Measurements from ENCODE around the gene AGPAT1. TPM values are rescaled to one million over a fixed set of nuclear protein-coding genes. Genes with fewer than 3 reads are reported as not detected.

The AGPAT1 gene
- polyA plus RNA-seq, 4 donors: 103 to 116 (median 108) TPM

GRCh38 chr6:32173051-32173727 lies 2.7 kb downstream of the AGPAT1 start:
- no peak for DNase-seq (ENCODE audit: low read depth in 4 of 4, low spot score in 3 of 4)

GRCh38 chr6:32171234-32171633 lies 4.7 kb downstream of the AGPAT1 start:
- DNase-seq (ENCODE audit: low read depth in 4 of 4, low spot score in 3 of 4): no peak

- DNase-seq (ENCODE audit: low read depth in 4 of 4, low spot score in 3 of 4): no peak
Observed at GRCh38 chr6:32170294-32170693, 5.6 kb downstream of the AGPAT1 start.

- DNase-seq (ENCODE audit: low read depth in 4 of 4, low spot score in 3 of 4): no peak
Observed at GRCh38 chr6:32168807-32169591, 6.9 kb downstream of the AGPAT1 start.

GRCh38 chr6:32168350-32168749 lies 7.5 kb downstream of the AGPAT1 start:
- no peak for DNase-seq (ENCODE audit: low read depth in 4 of 4, low spot score in 3 of 4)

GRCh38 chr6:32167761-32168262 lies 8.1 kb downstream of the AGPAT1 start:
- DNase-seq (ENCODE audit: low read depth in 4 of 4, low spot score in 3 of 4): no peak

DNA sequence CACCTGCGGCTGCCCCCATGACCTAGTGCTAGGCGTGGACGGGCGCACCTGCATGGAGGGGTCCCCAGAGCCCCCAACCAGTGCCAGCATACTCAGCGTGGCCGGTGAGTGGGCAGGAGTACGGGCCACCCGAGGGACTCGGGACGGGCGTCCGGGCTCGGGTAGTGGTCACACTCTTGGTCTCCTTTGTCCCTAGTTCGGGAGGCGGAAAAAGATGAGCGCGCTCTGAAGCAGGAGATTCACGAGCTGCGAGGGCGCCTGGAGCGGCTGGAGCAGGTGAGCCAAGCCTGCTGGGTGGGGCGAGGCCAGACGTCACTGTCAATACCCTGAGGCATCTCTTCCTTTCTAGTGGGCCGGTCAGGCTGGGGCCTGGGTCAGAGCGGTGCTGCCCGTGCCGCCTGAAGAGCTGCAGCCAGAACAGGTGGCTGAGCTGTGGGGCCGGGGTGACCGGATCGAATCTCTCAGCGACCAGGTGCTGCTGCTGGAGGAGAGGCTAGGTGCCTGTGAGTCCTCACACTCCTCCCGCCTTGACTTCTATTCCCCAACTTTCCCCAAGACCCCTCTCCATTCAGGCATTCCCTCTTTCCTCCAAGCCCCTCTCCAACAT lies 8.6 kb downstream of the AGPAT1 start:
- DNase-seq (ENCODE audit: low read depth in 4 of 4, low spot score in 3 of 4): no peak

DNA sequence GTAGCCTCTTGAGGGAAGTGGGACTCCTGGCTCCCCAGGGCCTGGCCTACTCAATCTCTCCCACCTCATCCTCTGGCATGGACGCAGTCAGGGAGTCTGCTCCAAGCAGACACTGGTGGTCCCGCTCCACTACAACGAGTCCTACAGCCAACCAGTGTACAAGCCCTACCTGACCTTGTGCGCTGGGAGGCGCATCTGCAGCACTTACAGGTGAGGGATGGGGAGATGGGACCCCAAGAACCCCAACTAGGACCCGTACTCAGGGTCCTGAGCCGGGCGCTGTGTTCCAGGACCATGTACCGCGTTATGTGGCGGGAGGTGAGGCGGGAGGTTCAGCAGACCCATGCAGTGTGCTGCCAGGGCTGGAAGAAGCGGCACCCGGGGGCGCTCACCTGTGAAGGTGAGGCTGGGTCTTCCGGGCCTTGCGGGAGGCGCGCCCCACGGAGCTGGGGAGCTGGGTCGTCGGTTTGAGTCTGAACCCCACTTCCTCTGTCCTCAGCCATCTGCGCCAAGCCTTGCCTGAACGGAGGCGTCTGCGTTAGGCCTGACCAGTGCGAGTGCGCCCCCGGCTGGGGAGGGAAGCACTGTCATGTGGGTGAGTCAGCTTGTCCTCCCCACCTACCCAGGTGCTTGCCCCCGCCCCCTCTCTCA lies 9.3 kb downstream of the AGPAT1 start:
- DNase-seq (ENCODE audit: low read depth in 4 of 4, low spot score in 3 of 4): no peak

DNA sequence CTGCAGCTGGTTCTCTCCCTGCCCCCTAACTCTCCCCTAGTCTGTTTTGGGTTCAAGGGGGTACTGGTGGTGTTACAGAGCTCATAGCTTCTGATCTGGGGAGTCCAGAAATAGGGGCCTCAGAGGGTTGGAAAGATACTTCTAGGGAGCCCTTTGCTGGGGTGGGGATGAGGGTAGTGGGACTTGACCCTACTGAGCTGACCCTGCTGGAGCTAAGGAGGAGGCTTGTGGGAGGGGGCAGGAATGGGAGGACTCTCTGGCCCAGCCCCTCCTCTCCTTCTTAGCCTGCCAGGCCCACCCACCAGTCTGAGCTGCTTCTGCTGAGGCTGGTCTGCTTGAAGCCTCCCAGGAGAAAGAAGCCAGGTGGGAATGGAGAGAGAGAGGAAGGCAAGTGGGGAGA lies 11.6 kb downstream of the AGPAT1 start, which contains the start of gene EGFL8:
Gene EGFL8, plus strand, starts transcription at position 301 of the 400 bp plus-strand sequence. CDS start 1,571 bp downstream, outside the sequence.
- DNase-seq (ENCODE audit: low read depth in 4 of 4, low spot score in 3 of 4): no peak

GRCh38 chr6:32163559-32164258 lies 12.2 kb downstream of the AGPAT1 start:
- no peak for DNase-seq (ENCODE audit: low read depth in 4 of 4, low spot score in 3 of 4)

- DNase-seq (ENCODE audit: low read depth in 4 of 4, low spot score in 3 of 4): no peak
Observed at GRCh38 chr6:32158052-32158451, 17.8 kb downstream of the AGPAT1 start.

DNA sequence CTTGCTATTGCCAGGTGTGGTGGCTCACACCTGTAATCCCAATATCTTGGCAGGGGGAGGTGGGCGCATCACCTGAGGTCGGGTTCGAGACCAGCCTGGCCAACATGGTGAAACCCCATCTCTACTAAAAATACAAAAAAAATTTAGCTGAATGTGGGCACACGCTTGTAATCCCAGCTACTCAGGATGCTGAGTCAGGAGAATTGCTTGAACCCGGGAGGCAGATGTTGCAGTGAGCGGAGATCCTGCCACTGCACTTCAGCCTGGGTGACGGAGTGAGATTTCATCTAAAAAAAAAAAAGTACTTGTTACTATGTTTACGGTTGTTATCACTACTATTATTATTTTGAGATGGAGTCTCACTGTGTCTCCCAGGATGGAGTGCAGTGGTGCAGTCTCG lies 19.0 kb downstream of the AGPAT1 start:
- DNase-seq (ENCODE audit: low read depth in 4 of 4, low spot score in 3 of 4): no peak

GRCh38 chr6:32154514-32155161 lies 21.2 kb downstream of the AGPAT1 start:
- DNase-seq (ENCODE audit: low read depth in 4 of 4, low spot score in 3 of 4): peak in 1 of 4 donors; percentile 60

DNA sequence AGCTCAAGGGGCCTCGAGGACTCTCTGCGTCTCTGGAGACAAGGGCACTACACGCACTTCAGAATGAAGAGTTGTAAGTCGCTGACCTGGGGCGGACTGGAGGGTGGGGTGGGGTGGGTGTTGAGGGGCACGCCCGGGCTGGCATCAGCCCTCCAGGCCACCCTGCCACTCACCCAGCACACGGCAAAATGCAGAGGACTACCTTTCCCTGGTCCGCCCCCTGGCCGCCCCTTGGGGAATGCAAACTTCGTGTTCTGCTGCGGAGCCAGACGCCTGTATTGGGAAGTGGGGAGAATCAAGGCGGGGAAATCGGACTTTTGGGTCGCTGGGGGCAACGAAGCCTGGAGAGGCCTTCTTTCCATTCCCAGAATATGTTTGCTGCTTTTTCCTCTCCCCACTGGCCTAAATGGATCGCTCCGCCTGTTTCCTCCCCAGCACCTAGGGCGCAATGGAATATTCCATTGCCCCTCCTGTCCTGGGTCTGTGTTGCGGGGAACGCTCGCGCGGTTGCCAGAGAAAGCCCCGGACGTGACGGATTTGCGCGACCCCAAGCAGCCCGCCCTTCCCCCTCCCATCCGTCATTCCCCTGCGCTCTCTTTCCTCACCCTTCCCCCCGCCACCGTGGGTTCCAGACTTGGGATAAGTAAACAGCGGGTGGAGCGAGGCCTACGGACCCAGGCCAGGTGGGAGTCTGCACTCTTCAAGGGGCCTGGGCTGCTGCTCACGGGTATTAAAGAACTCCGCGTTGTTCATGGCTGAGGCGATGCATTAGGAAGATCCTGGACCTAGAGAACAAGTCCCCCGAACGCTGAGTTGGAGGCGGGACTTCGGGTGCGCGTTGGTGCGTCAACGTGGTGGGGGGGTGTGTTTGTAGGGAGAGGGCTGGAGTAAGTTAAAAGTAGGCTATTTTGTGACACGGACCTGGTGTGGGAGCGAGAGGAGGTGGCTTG lies 22.0 kb downstream of the AGPAT1 start, which contains the start of gene PPT2:
Gene PPT2, plus strand, starts transcription at position 578 of the 950 bp plus-strand sequence. CDS start 454 bp downstream, outside the sequence.
- peak; percentile 89 to 95 (median 92) for DNase-seq (ENCODE audit: low read depth in 4 of 4, low spot score in 3 of 4)

GRCh38 chr6:32152769-32153563 lies 22.9 kb downstream of the AGPAT1 start:
- DNase-seq (ENCODE audit: low read depth in 4 of 4, low spot score in 3 of 4): no peak

- DNase-seq (ENCODE audit: low read depth in 4 of 4, low spot score in 3 of 4): no peak
Observed at GRCh38 chr6:32151863-32152768, 23.8 kb downstream of the AGPAT1 start, which contains the start of gene PRRT1. Gene PRRT1 (minus strand): TSS chr6:32151939. CDS start chr6:32151827, 112 bp downstream.
